OCI-LY1 (cell line): ENCODE data around the gene RBM26.

Source experiments
- EZH2 ChIP-seq: fragments of 200-600 bp; sonication (generic), shearing (Covaris generic); IDR thresholded peaks from 2 replicates; pipeline ENCODE4 v1.8.0; 2017; ENCODE audit warnings: borderline replicate concordance, mixed run types, mild to moderate bottlenecking, antibody characterized with exemption, low read length, moderate library complexity, mixed read lengths
- TF ChIP-seq, protein P1 (sequence below): fragments of 200-600 bp; sonication (generic), shearing (Covaris generic); IDR thresholded peaks from 2 replicates; pipeline ENCODE4 v1.5.1; 2017; ENCODE audit warnings: mild to moderate bottlenecking, antibody characterized with exemption, low read length, moderate library complexity, mixed read lengths

DNA sequence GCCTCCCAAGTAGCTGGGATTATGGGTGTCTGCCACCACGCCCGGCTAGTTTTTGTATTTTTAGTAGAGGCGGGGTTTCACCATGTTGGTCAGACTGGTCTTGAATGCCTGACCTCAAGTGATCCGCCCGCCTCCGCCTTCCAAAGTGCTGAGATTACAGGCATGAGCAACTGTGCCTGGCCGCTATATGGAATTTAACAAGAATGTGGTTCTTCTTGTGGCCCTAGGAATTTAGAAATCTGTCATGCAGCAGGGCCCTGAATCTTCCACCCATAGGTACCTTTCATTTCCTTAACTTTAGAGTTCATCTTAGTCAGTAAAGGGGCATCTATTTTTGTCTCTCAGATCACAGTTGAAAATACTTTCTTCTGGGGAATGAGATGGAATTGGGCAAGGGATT is 49.3 kb upstream of the RBM26 start:
- TF ChIP-seq EZH2 = no peak
- TF ChIP-seq, protein P1, sequence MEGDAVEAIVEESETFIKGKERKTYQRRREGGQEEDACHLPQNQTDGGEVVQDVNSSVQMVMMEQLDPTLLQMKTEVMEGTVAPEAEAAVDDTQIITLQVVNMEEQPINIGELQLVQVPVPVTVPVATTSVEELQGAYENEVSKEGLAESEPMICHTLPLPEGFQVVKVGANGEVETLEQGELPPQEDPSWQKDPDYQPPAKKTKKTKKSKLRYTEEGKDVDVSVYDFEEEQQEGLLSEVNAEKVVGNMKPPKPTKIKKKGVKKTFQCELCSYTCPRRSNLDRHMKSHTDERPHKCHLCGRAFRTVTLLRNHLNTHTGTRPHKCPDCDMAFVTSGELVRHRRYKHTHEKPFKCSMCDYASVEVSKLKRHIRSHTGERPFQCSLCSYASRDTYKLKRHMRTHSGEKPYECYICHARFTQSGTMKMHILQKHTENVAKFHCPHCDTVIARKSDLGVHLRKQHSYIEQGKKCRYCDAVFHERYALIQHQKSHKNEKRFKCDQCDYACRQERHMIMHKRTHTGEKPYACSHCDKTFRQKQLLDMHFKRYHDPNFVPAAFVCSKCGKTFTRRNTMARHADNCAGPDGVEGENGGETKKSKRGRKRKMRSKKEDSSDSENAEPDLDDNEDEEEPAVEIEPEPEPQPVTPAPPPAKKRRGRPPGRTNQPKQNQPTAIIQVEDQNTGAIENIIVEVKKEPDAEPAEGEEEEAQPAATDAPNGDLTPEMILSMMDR = no peak
